Measurements from ENCODE around the gene SUSD3. TPM values are rescaled to one million over a fixed set of nuclear protein-coding genes. Genes with fewer than 3 reads are reported as not detected.

SUSD3 gene
- total and polyA plus RNA-seq, 10 of the 15 experiments (the other 5 are each of a cell fraction or from before 2014, with no cell fraction given) = 2.5 to 92.0 (median 31.1) TPM

GRCh38 chr9:93031629-93032430, 26.7 kb upstream of the SUSD3 start:
- no peak overlapping the region for H2AFZ ChIP-seq (ENCODE audit: control insufficient read depth, low read depth, low read length)
- ATAC-seq (no peak), FAIRE-seq (no peak), DNase-seq (ENCODE audit: low read depth, low spot score) (no peak)
- H3K36me3 ChIP-seq (ENCODE audit: control insufficient read depth in 2 of 2, insufficient read depth in 2 of 2, low read length in 1 of 2) = peaks cover 0 to 6% of the 10 kb centered on the region in 2 experiments
- no peaks in the 10 kb centered on the region for H3K27me3 ChIP-seq (replicated peaks in 1 of 2; ENCODE audit: control insufficient read depth in 2 of 2, insufficient read depth in 2 of 2, low read length in 1 of 2)
- intact Hi-C loops (cut with micrococcal nuclease; ENCODE audit: unreplicated experiment) = no loop called here
- 78% methylated on average over 10 of the region's 10 CpGs for WGBS (ENCODE audit: insufficient coverage, insufficient replicate concordance, low lambda C conversion rate, missing lambda C conversion rate)
- in situ Hi-C loops (cut with MboI) = no loop called here
- H4K20me1 ChIP-seq (ENCODE audit: control insufficient read depth, insufficient read depth) = no peaks in the 10 kb centered on the region
- H3K4me3 ChIP-seq = no peak overlapping the region
- no peak overlapping the region for H3K27ac ChIP-seq (ENCODE audit: control insufficient read depth, insufficient read depth)
- no peaks in the 10 kb centered on the region for H3K79me2 ChIP-seq (ENCODE audit: control insufficient read depth, insufficient read depth, low read length)
- RAD21 ChIA-PET (ENCODE audit: unreplicated experiment) = interaction anchor here (0.9 kb wide), 2 partner anchors 22 to 28 kb away, joined by 3 read pairs; no protein-coding TSS in a partner anchor
- POLR2A ChIA-PET = no interaction called here
- no peak overlapping the region for H3K9ac ChIP-seq (ENCODE audit: control insufficient read depth, insufficient read depth, low read length)
- H3K9me3 ChIP-seq (replicated peaks; ENCODE audit: control insufficient read depth, insufficient read depth, low read length) = no peaks in the 10 kb centered on the region
- H3K4me2 ChIP-seq (ENCODE audit: control insufficient read depth, insufficient read depth) = no peak overlapping the region
- TF ChIP-seq SUPT20H (IDR thresholded peaks at IDR 0.05; ENCODE audit: borderline replicate concordance, control insufficient read depth, low read depth, low read length) (no peak), CHD2 (IDR thresholded peaks at IDR 0.05; ENCODE audit: borderline replicate concordance, low read depth, low read length) (no peak), IKZF2 (IDR thresholded peaks at IDR 0.05) (no peak), GATAD2B (conservative IDR thresholded peaks at IDR 0.05; ENCODE audit: low read depth) (no peak), EP300 (IDR thresholded peaks at IDR 0.05; ENCODE audit: borderline replicate concordance in 1 of 2, control insufficient read depth in 1 of 2, low read depth in 2 of 2, low read length in 2 of 2) (no peak), DPF2 (IDR thresholded peaks at IDR 0.05) (no peak), ZNF24 (IDR thresholded peaks at IDR 0.05) (no peak), NFYA (IDR thresholded peaks at IDR 0.05; ENCODE audit: borderline replicate concordance, low read depth, low read length) (no peak), FOXK2 (IDR thresholded peaks at IDR 0.05) (no peak), HDGF (IDR thresholded peaks at IDR 0.05) (no peak), ATF2 (IDR thresholded peaks at IDR 0.05; ENCODE audit: low read length) (no peak), CEBPZ (IDR thresholded peaks at IDR 0.05; ENCODE audit: low read depth, low read length) (no peak), CHD1 (IDR thresholded peaks at IDR 0.05; ENCODE audit: low read depth, low read length) (no peak), EED (IDR thresholded peaks at IDR 0.05; ENCODE audit: low read depth) (no peak), FOS (IDR thresholded peaks at IDR 0.05; ENCODE audit: borderline replicate concordance, extremely low read depth, insufficient read length) (no peak), FOXM1 (IDR thresholded peaks at IDR 0.05; ENCODE audit: low read depth, low read length) (no peak), GABPA (IDR thresholded peaks at IDR 0.05; ENCODE audit: low read depth) (no peak)
- peaks cover 20% of the 10 kb centered on the region for H3K4me1 ChIP-seq (ENCODE audit: control insufficient read depth, insufficient read depth, low read length)
- BruUV-seq (replicated peaks) = no TSS peak
- CTCF ChIA-PET = interaction anchor here (1.0 to 1.4 kb wide), 4 partner anchors 22 to 78 kb away, joined by 3 read pairs; no protein-coding TSS in a partner anchor
- SMC1A ChIA-PET (ENCODE audit: uncharacterized antibody, unreplicated experiment) = interaction anchor here (0.9 kb wide), 1 partner anchor 29 kb away, joined by 3 read pairs; no protein-coding TSS in a partner anchor
